Liver (tissue), 9 donors: ENCODE data around the gene IDI2. TPM values are rescaled to one million over a fixed set of nuclear protein-coding genes. Genes with fewer than 3 reads are reported as not detected.
"Not testable (repeated sequence)": the region's sequence is repeated elsewhere in the genome, so short reads cannot be mapped to it uniquely, and the experiment has no call there.

ENCODE experiments used
- DNase-seq: peaks from one replicate; pipeline ENCODE4 v3.0.0-alpha.2; 2017; ENCODE audit warnings: low spot score
- H3K27ac ChIP-seq, 2 donors: one replicate each; pipeline ENCODE4 v1.7.0; 2013; ENCODE audit warnings: inconsistent platforms in 2 of 2, low read length in 2 of 2, control low read depth in 1 of 2, low read depth in 1 of 2, mild to moderate bottlenecking in 1 of 2
- H3K27me3 ChIP-seq, 4 donors: one replicate each; pipeline versions ENCODE4 v1.6.1 to v1.7.0; 2013; ENCODE audit warnings: low read length in 3 of 4, inconsistent platforms in 1 of 4, mild to moderate bottlenecking in 1 of 4, moderate library complexity in 1 of 4; ENCODE audit not compliant: control insufficient read depth in 4 of 4, insufficient read depth in 4 of 4
- H3K36me3 ChIP-seq, 4 donors: one replicate each; pipeline versions ENCODE4 v1.6.1 to v1.7.0; 2013; ENCODE audit warnings: low read length in 3 of 4, mild to moderate bottlenecking in 3 of 4, low read depth in 1 of 4, moderate library complexity in 1 of 4; ENCODE audit not compliant: control insufficient read depth in 4 of 4, insufficient read depth in 3 of 4
- H3K4me1 ChIP-seq, 4 donors: one replicate each; pipeline versions ENCODE4 v1.6.1 to v1.7.0; 2013; ENCODE audit warnings: low read length in 3 of 4, mild to moderate bottlenecking in 3 of 4, moderate library complexity in 1 of 4; ENCODE audit not compliant: control insufficient read depth in 4 of 4, insufficient read depth in 4 of 4
- H3K4me3 ChIP-seq, 3 donors: one replicate each; pipeline versions ENCODE4 v1.6.1 to v1.7.0; 2013; ENCODE audit warnings: low read length in 3 of 3, control low read depth in 1 of 3, low read depth in 1 of 3, mild to moderate bottlenecking in 1 of 3
- H3K9ac ChIP-seq, 2 donors: one replicate each; pipeline ENCODE4 v1.7.0; 2013; ENCODE audit warnings: low read length in 2 of 2, mild to moderate bottlenecking in 2 of 2, moderate library complexity in 2 of 2, control low read depth in 1 of 2, low read depth in 1 of 2
- H3K9me3 ChIP-seq, 4 donors: one replicate each; pipeline versions ENCODE4 v1.6.1 to v1.7.0; 2013; ENCODE audit warnings: low read length in 3 of 4; ENCODE audit not compliant: control insufficient read depth in 4 of 4
- CTCF ChIP-seq: fragments of 150-350 bp; IDR thresholded peaks from 2 replicates; pipeline ENCODE4 v1.5.1; 2017; ENCODE audit warnings: improper control_type of control experiment, low read depth, low read length; ENCODE audit not compliant: missing input control
- FOXA2 ChIP-seq: IDR thresholded peaks from 2 replicates; pipeline ENCODE4 v1.6.1; 2016; ENCODE audit warnings: antibody characterized with exemption
- GABPA ChIP-seq, 2 donors: IDR thresholded peaks in 1 of 2; conservative IDR thresholded peaks in 1 of 2; 2 replicates each; pipeline ENCODE4 v1.6.1; 2016; ENCODE audit warnings: antibody characterized with exemption in 2 of 2, mild to moderate bottlenecking in 1 of 2, moderate library complexity in 1 of 2
- HNF4G ChIP-seq: IDR thresholded peaks from 2 replicates; pipeline ENCODE4 v1.6.1; 2016; ENCODE audit warnings: antibody characterized with exemption
- JUND ChIP-seq, 2 donors: IDR thresholded peaks; 2 replicates each; pipeline ENCODE4 v1.6.1; 2016; ENCODE audit warnings: antibody characterized with exemption in 2 of 2
- MAX ChIP-seq: IDR thresholded peaks from 2 replicates; pipeline ENCODE4 v1.6.1; 2016; ENCODE audit warnings: antibody characterized with exemption
- REST ChIP-seq: IDR thresholded peaks from 2 replicates; pipeline ENCODE4 v1.6.1; 2016; ENCODE audit warnings: antibody characterized with exemption, mild to moderate bottlenecking
- SP1 ChIP-seq: IDR thresholded peaks from 2 replicates; pipeline ENCODE4 v1.6.1; 2018; ENCODE audit warnings: antibody characterized with exemption, mild to moderate bottlenecking
- TAF1 ChIP-seq: conservative IDR thresholded peaks from 2 replicates; pipeline ENCODE4 v1.6.1; 2016; ENCODE audit warnings: antibody characterized with exemption, mild to moderate bottlenecking
- ZBTB33 ChIP-seq: IDR thresholded peaks from 2 replicates; pipeline ENCODE4 v1.6.1; 2016; ENCODE audit warnings: antibody characterized with exemption
- WGBS: extraction: QIAGEN DNeasy Blood & Tissue Kit; methylation state at CpG from one replicate; pipeline ENCODE4 v1.1.7; 2013; 5-methylcytosine and 5-hydroxymethylcytosine counted together
- polyA plus RNA-seq, 2 donors: library from polyadenylated mRNA; stranded (reverse) in 1 of 2; unstranded in 1 of 2; fragments of 200-250 nt in 1 of 2; fragments of >200 nt in 1 of 2; fragmentation: Nextera tagmentation in 1 of 2; extraction: Ambion mirVana in 1 of 2; gene quantifications; one replicate each; pipeline versions ENCODE4 v1.2.1 to v1.2.3, GENCODE V29; 2013 to 2015
- total RNA-seq, 2 donors: library from RNA; depleted of rRNA; stranded (reverse); fragments of >200 nt; gene quantifications; one replicate each; pipeline ENCODE4 v1.2.3, GENCODE V29; 2014
- donor health status: healthy.
- donor health status: healthy.
- donor health status: healthy.
- donor health status: healthy.
- donor health status: healthy.

Gene IDI2
- total and polyA plus RNA-seq, 4 donors, result not detected

GRCh38 chr10:1041514-1041913, 15.9 kb upstream of the IDI2 start:
- Histone ChIP-seq H3K4me3 (no peak overlapping the region), H3K9me3 (no peaks in the 10 kb centered on the region), H3K27me3 (no peaks in the 10 kb centered on the region), H3K36me3 (peaks cover 5 to 36% (median 30%) of the 10 kb centered on the region in 4 donors), H3K27ac (no peak overlapping the region), H3K9ac (no peak overlapping the region), H3K4me1 (peaks cover 0 to 16% (median 8%) of the 10 kb centered on the region in 4 donors)
- DNase-seq, result no peak
- no peak for TF ChIP-seq REST
- no peak for TF ChIP-seq FOXA2
- TF ChIP-seq TAF1, result no peak
- TF ChIP-seq HNF4G, result no peak
- 97% methylated on average over 9 of the region's 9 CpGs for WGBS

- no peak for TF ChIP-seq SP1
- TF ChIP-seq CTCF, result no peak
- no peak for TF ChIP-seq ZBTB33
- TF ChIP-seq MAX, result no peak
- TF ChIP-seq JUND (IDR thresholded peaks at IDR 0.05), result no peak
- no peak for TF ChIP-seq GABPA (IDR thresholded peaks at IDR 0.05 in 1 of 2, conservative IDR thresholded peaks at IDR 0.05 in 1 of 2)
- TF ChIP-seq TAF1, result no peak
- TF ChIP-seq REST, result no peak
- Histone ChIP-seq H3K4me1 (peaks cover 0 to 10% (median 0%) of the 10 kb centered on the region in 4 donors), H3K9me3 (no peaks in the 10 kb centered on the region), H3K27me3 (no peaks in the 10 kb centered on the region), H3K36me3 (peaks cover 5 to 36% (median 30%) of the 10 kb centered on the region in 4 donors), H3K27ac (no peak overlapping the region), H3K4me3 (no peak overlapping the region), H3K9ac (no peak overlapping the region)
- no peak for DNase-seq
- 93% methylated on average over 3 of the region's 3 CpGs for WGBS
These were observed 14.5 kb upstream of the IDI2 start for GRCh38 chr10:1040133-1040532.

- not testable (repeated sequence) for H3K4me1 ChIP-seq, H3K4me3 ChIP-seq, DNase-seq, H3K27me3 ChIP-seq, H3K9me3 ChIP-seq, H3K27ac ChIP-seq, H3K9ac ChIP-seq
- H3K36me3 ChIP-seq, result peaks cover 5 to 35% (median 29%) of the 10 kb centered on the region in 4 donors
- WGBS, result 88% methylated on average over 11 of the region's 20 CpGs
These were observed 13.1 kb upstream of the IDI2 start for GRCh38 chr10:1038769-1039168.
